Right lobe of liver (tissue), 6 donors: ENCODE data around the gene STK33. TPM values are rescaled to one million over a fixed set of nuclear protein-coding genes. Genes with fewer than 3 reads are reported as not detected.

Source experiments
- ATAC-seq, 4 donors: fragments of 200-7000 bp; cut with Tn5 transposase; one replicate each; pipeline ENCODE4 v1.9.1; 2020; ENCODE audit warnings: mild to moderate bottlenecking in 4 of 4, moderate library complexity in 4 of 4
- DNase-seq, 3 donors: peaks; one replicate each; pipeline ENCODE4 v3.0.0-alpha.2; 2020
- H3K27ac ChIP-seq, 3 donors: fragments of 200-600 bp; one replicate each; pipeline ENCODE4 v1.8.0; 2022
- H3K27me3 ChIP-seq, 2 donors: fragments of 200-600 bp; one replicate each; pipeline ENCODE4 v1.8.0; 2022
- H3K36me3 ChIP-seq, 4 donors: fragments of 200-600 bp; sonication (generic) in 1 of 4; one replicate each; pipeline versions ENCODE4 v1.5.1 to v1.8.0; 2017 to 2022; ENCODE audit warnings: control low read depth in 1 of 4
- H3K4me1 ChIP-seq, 4 donors: fragments of 200-600 bp; sonication (generic) in 1 of 4; one replicate each; pipeline versions ENCODE4 v1.5.1 to v1.8.0; 2017 to 2022; ENCODE audit warnings: control low read depth in 1 of 4
- H3K4me3 ChIP-seq, 3 donors: fragments of 200-600 bp; one replicate each; pipeline ENCODE4 v1.8.0; 2022
- H3K9me3 ChIP-seq, 4 donors: fragments of 200-600 bp; sonication (generic) in 1 of 4; one replicate each; pipeline versions ENCODE4 v1.5.1 to v1.8.0; 2017 to 2022; ENCODE audit warnings: control low read depth in 1 of 4
- CTCF ChIP-seq, 4 donors: fragments of 200-600 bp in 3 of 4; fragments of 450-650 bp in 1 of 4; IDR thresholded peaks; one replicate each; pipeline versions ENCODE4 v1.5.1 to v1.8.0; 2016 to 2022; ENCODE audit warnings: antibody characterized with exemption in 4 of 4, mild to moderate bottlenecking in 2 of 4
- POLR2A ChIP-seq: fragments of 450-650 bp; IDR thresholded peaks from one replicate; pipeline ENCODE4 v1.6.1; 2017; ENCODE audit warnings: antibody characterized with exemption, mild to moderate bottlenecking
- WGBS: methylation state at CpG from one replicate; pipeline ENCODE4 v1.1.6; 2018; ENCODE audit warnings: low coverage, low lambda C conversion rate; ENCODE audit not compliant: insufficient coverage; ENCODE audit errors: missing lambda C conversion rate; 5-methylcytosine and 5-hydroxymethylcytosine counted together
- intact Hi-C, 2 donors: fragments of 100-400 bp; cut with DNase I; formaldehyde crosslinking; loops; one replicate each; pipeline versions ENCODE4 v1.11.2 to v1.14.1; 2022
- long read RNA-seq: library from polyadenylated mRNA; unstranded; transcript quantifications from one replicate; pipeline ENCODE4 v2.0.0, GENCODE V29; 2019
- total RNA-seq, 6 experiments: library from RNA; depleted of rRNA in 2 of 6; stranded (reverse); fragments of >200 nt in 2 of 6; fragmentation: NEBNext Ultra II Directional in 3 of 6; extraction: Animal tissue kit (Norgen Biotek cat#: 25700) in 3 of 6; gene quantifications; one replicate each; pipeline versions ENCODE4 v1.1.0 to v1.2.4, GENCODE V29; 2016 to 2023
- donor health status: DM: no; HTN: yes; CAD: no.
- donor health status: DM: no; HTN: no; CAD: no.
- donor health status: DM: no; HTN: no; CAD: no.
- donor health status: DM: no; HTN: yes; CAD: no.
- donor health status: DM: no; HTN: yes; CAD: no.

The STK33 gene
- total RNA-seq: 1 to 10 TPM in 1 of 6 experiments, under 1 TPM in 3, not detected in 2; 0.12 to 1.1 (median 0.42) TPM
- long read RNA-seq: 0 reads

DNA sequence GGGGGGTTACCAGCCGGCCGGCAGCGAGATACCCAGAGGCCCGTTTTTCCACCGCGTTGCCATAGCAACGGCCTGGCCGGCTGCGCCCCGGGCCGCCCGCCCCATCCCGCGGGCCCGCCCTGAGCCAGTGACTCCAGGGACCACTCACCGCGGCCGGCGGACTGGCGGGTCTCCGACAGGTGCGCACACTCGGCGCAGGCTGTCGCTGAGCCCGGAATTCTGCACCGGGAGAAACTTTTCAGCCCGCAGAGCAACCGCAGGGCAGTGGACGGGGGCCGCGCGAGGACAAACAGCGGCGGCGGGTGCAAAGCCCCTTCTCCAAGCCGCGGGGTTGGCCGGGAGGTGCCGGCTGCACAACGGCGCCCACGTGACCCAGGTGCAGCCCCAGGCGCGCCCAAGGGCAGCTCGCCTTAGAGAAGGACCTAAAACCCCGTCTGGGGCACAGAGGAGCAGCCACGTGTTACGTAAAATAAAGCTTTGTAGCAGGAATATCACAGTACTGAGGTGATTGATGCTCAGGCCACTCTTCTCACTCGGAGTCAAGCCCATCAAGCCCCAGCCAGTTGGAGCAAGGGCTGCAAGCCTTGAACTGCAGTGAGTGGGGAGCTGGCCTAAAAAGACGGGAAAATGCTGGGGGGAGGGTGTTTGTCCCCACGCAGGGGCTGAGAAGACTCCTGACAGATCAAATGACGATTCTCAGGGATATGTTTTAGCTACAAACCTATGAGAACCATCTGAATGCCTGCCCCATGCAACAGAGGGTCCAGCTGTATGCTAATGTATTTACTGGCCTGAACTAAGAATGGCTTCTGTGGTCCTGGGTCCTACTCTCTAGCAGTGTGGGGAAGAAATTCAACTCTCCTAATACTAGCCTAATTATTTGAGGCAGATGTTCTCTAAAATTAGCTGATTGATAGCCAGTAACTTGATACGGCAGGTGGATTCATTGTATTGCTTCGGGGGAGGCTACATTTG lies at the start of gene STK33:
STK33 (minus strand) TSS at position 294 of the 975 bp plus-strand sequence. CDS start 119,323 bp downstream, outside the sequence.
- peak in 2 of 3 donors; percentile 30 to 53 for DNase-seq
- intact Hi-C loops: no loop called here
- 24% methylated on average over 9 of the region's 55 CpGs for WGBS
- peak; percentile 51 to 72 (median 60) for ATAC-seq
- H3K4me3 ChIP-seq: peak within 1 kb of the TSS; percentile 12 to 57 (median 14)
- no peak within 1 kb of the TSS for H3K27ac ChIP-seq
- no peaks in the 10 kb centered on the region for H3K36me3 ChIP-seq
- H3K27me3 ChIP-seq: peaks cover 0 to 6% of the 10 kb centered on the region in 2 donors
- no peaks in the 10 kb centered on the region for H3K4me1 ChIP-seq
- no peaks in the 10 kb centered on the region for H3K9me3 ChIP-seq
- no peak for TF ChIP-seq POLR2A
- TF ChIP-seq CTCF (IDR thresholded peaks at IDR 0.05): no peak

DNA sequence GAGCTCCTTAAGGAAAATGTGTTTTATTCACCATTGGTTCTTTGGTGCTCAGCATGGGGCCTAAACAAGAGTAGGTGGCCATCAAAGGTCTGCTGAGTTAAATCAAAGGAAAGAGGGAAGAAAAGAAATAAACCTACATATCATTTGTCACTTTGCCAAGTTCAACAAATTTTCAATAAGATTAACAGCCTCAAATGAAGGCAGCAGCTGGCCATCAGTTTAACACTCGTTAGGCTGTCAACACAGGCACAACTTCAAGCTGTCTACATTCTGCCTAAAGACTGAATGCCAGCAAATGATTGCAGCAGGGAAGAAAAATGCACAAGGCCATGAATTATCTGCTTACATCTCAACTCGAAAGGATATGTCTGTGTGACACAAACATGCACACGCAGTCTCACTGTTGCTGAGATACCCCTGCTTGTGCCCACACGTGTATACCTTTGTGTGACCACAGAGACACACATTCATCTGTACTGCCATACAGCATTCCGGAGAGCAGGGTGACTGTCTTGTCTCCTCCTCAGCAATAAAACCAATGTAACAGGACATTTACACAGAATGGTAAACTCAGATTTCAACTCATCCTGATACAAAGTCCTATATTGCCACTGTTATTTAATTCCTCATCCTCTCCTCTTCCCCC lies 48.3 kb upstream of the STK33 start:
- H3K36me3 ChIP-seq: peaks cover 0 to 50% (median 28%) of the 10 kb centered on the region in 4 donors
- no peaks in the 10 kb centered on the region for H3K4me1 ChIP-seq
- H3K9me3 ChIP-seq: no peaks in the 10 kb centered on the region
- H3K27ac ChIP-seq: no peak overlapping the region
- DNase-seq: no peak
- H3K4me3 ChIP-seq: no peak overlapping the region
- ATAC-seq: no peak
- intact Hi-C loops: no loop called here
- H3K27me3 ChIP-seq: no peaks in the 10 kb centered on the region
- 68% methylated on average over 2 of the region's 5 CpGs for WGBS
- TF ChIP-seq CTCF (IDR thresholded peaks at IDR 0.05): no peak
- no peak for TF ChIP-seq POLR2A

- ATAC-seq (no peak), DNase-seq (no peak)
- WGBS: 100% methylated on average over 1 of the region's 2 CpGs
- TF ChIP-seq POLR2A: no peak
- Histone ChIP-seq H3K4me3 (no peak overlapping the region), H3K4me1 (no peaks in the 10 kb centered on the region), H3K27me3 (no peaks in the 10 kb centered on the region), H3K27ac (no peak overlapping the region), H3K9me3 (peaks cover 0 to 1% (median 0%) of the 10 kb centered on the region in 4 donors), H3K36me3 (peaks cover 0 to 46% (median 26%) of the 10 kb centered on the region in 4 donors)
- intact Hi-C loops: no loop called here
These were observed 47.3 kb upstream of the STK33 start for GRCh38 chr11:8641332-8641731.

DNA sequence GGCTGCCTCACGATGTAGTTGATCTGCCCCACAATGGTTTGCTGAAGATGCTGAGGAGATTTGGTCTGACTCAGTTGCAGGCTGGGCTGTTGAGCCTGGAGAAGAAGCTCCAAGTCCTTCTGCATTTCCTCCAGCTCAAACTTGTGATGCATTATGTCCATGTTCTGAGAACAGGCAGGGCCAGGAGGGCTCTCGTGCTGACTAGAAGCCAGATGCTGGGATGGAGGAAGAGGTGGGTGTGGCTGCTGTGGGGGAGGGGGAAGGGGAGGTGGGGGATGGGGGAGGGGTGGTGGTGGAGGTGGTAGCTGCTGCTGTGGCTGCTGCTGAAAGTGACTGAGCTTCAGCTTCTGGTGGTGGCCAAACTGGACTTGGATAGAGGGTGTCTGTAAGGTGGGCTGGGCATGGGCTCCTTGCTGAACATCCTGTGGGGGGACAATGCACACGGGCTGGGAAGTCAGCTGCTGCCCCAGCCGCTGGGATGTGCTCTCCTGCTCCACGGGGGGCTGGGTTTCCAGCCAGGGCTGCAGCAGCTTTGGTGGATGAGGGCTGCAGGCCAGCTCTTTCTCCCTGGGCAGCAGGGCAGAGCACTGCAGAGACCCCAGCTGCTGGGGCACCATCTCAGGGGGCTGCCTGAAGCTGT lies 46.4 kb upstream of the STK33 start:
- DNase-seq (no peak), ATAC-seq (peak in 1 of 4 donors; percentile 30)
- Histone ChIP-seq H3K4me1 (no peaks in the 10 kb centered on the region), H3K36me3 (peaks cover 0 to 36% (median 20%) of the 10 kb centered on the region in 4 donors), H3K9me3 (peaks cover 0 to 3% (median 0%) of the 10 kb centered on the region in 4 donors), H3K4me3 (no peak overlapping the region), H3K27me3 (no peaks in the 10 kb centered on the region), H3K27ac (no peak overlapping the region)
- TF ChIP-seq CTCF (IDR thresholded peaks at IDR 0.05) (no peak), POLR2A (no peak)
- intact Hi-C loops: no loop called here
- 44% methylated on average over 1 of the region's 5 CpGs for WGBS
